Uterus (tissue), 2 donors: Measurements from ENCODE around the gene RHOBTB1.

Experiments
- CTCF ChIP-seq, 4 experiments: fragments of 200-600 bp in 2 of 4; fragments of 450-650 bp in 2 of 4; sonication (generic) in 2 of 4; IDR thresholded peaks; one replicate each; pipeline ENCODE4 v1.5.1; 2016 to 2019; ENCODE audit warnings: antibody characterized with exemption in 4 of 4, mild to moderate bottlenecking in 2 of 4, moderate library complexity in 1 of 4
- POLR2A ChIP-seq, 2 donors: fragments of 450-650 bp; IDR thresholded peaks; one replicate each; pipeline ENCODE4 v1.6.1; 2016; ENCODE audit warnings: antibody characterized with exemption in 2 of 2, mild to moderate bottlenecking in 1 of 2, moderate library complexity in 1 of 2

- TF ChIP-seq CTCF (IDR thresholded peaks at IDR 0.05) (no peak), POLR2A (IDR thresholded peaks at IDR 0.05) (no peak)
Measured at GRCh38 chr10:60871215-60871614, 72.8 kb downstream of the RHOBTB1 start.
